Measurements from ENCODE around the gene SPTBN1. TPM values are rescaled to one million over a fixed set of nuclear protein-coding genes. Genes with fewer than 3 reads are reported as not detected.

SPTBN1 gene
- total RNA-seq = 100 to 1,000 TPM; 155 to 475 (median 267) TPM
- 10 to 100 TPM; 28.7 to 33.6 (median 29.6) TPM for polyA plus RNA-seq
- long read RNA-seq, donor 1, transcript SPTBN1-204 (4 exons, 3,332 nt) = major isoform, 5 of 5 reads
- long read RNA-seq, donor 1, partial matches to known transcripts = 0 of 5 reads
- long read RNA-seq, donor 1, other reads (novel, unspliced or antisense) = 0 of 5 reads
- long read RNA-seq, donor 2, transcript SPTBN1-204 (4 exons, 3,332 nt) = major isoform, 11 of 23 reads
- long read RNA-seq, donor 2, partial matches to known transcripts = 12 of 23 reads
- long read RNA-seq, donor 2, other reads (novel, unspliced or antisense) = 0 of 23 reads
- long read RNA-seq, donor 3, partial matches to known transcripts = 0 of 4 reads
- long read RNA-seq, donor 3, other reads (novel, unspliced or antisense) = 0 of 4 reads
- long read RNA-seq, donor 4 = 0 reads
- long read RNA-seq, donor 5, transcript SPTBN1-204 (4 exons, 3,332 nt) = major isoform, 10 of 134 reads
- long read RNA-seq, donor 5, partial matches to known transcripts = 123 of 134 reads
- long read RNA-seq, donor 5, other reads (novel, unspliced or antisense) = 0 of 134 reads
- long read RNA-seq, donor 6 = 0 reads
- long read RNA-seq, donor 7, transcript SPTBN1-204 (4 exons, 3,332 nt) = major isoform, 16 of 41 reads
- long read RNA-seq, donor 7, partial matches to known transcripts = 25 of 41 reads
- long read RNA-seq, donor 7, other reads (novel, unspliced or antisense) = 0 of 41 reads
- long read RNA-seq, donor 8, transcript SPTBN1-204 (4 exons, 3,332 nt) = major isoform, 11 of 40 reads
- long read RNA-seq, donor 8, partial matches to known transcripts = 29 of 40 reads
- long read RNA-seq, donor 8, other reads (novel, unspliced or antisense) = 0 of 40 reads
- long read RNA-seq, donor 9, transcript SPTBN1-204 (4 exons, 3,332 nt) = major isoform, 9 of 52 reads
- long read RNA-seq, donor 9, partial matches to known transcripts = 42 of 52 reads
- long read RNA-seq, donor 9, other reads (novel, unspliced or antisense) = 0 of 52 reads
- long read RNA-seq, donor 10 = 0 reads

GRCh38 chr2:54455563-54456361, at the start of gene SPTBN1:
Gene SPTBN1 (plus strand): TSS chr2:54456327. CDS start chr2:54526419, 70,092 bp downstream.
- peaks cover 0 to 28% (median 18%) of the 10 kb centered on the region in 3 donors for H3K27me3 ChIP-seq
- H3K27ac ChIP-seq = peak within 1 kb of the TSS; percentile 89 to 95 (median 94)
- peak within 1 kb of the TSS; percentile 87 to 99 (median 93) for H3K4me3 ChIP-seq
- TF ChIP-seq POLR2AphosphoS5 (IDR thresholded peaks at IDR 0.05) = peak; percentile 64 to 84 (median 76)
- TF ChIP-seq EP300 (IDR thresholded peaks at IDR 0.05) = no peak
- TF ChIP-seq CTCF (IDR thresholded peaks at IDR 0.05) = peak in 1 of 7 experiments; percentile 6
- TF ChIP-seq POLR2A (IDR thresholded peaks at IDR 0.05) = peak in 1 of 4 donors; percentile 25
- 0 to 1% (median 1%) methylated on average over 28 to 66 of the region's 67 CpGs for WGBS, 5 donors
- peak; percentile 82 to 97 for DNase-seq
- H3K9me3 ChIP-seq = no peaks in the 10 kb centered on the region
- H3K36me3 ChIP-seq = no peaks in the 10 kb centered on the region
- H3K4me1 ChIP-seq = peaks cover 0 to 51% (median 37%) of the 10 kb centered on the region in 4 donors
- intact Hi-C loops (cut with DNase I; ENCODE audit: low total_unique reads) = no loop called here

- DNase-seq = no peak
- H3K4me3 ChIP-seq = no peak overlapping the region
- no peaks in the 10 kb centered on the region for H3K4me1 ChIP-seq
- H3K27me3 ChIP-seq = no peaks in the 10 kb centered on the region
- no peaks in the 10 kb centered on the region for H3K36me3 ChIP-seq
- H3K9me3 ChIP-seq = no peaks in the 10 kb centered on the region
- 84 to 89% (median 87%) methylated on average over 3 of the region's 3 CpGs for WGBS, 5 donors
- intact Hi-C loops (cut with DNase I; ENCODE audit: low total_unique reads) = no loop called here
- TF ChIP-seq EP300 (IDR thresholded peaks at IDR 0.05) = no peak
- no peak for TF ChIP-seq POLR2A (IDR thresholded peaks at IDR 0.05)
- no peak for TF ChIP-seq POLR2AphosphoS5 (IDR thresholded peaks at IDR 0.05)
- TF ChIP-seq CTCF (IDR thresholded peaks at IDR 0.05) = no peak
- H3K27ac ChIP-seq = no peak overlapping the region
Measured at GRCh38 chr2:54407693-54408092, 48.4 kb upstream of the SPTBN1 start.

GRCh38 chr2:54408288-54408687, 47.8 kb upstream of the SPTBN1 start:
- no peak for DNase-seq
- no peak overlapping the region for H3K27ac ChIP-seq
- H3K27me3 ChIP-seq = no peaks in the 10 kb centered on the region
- no peaks in the 10 kb centered on the region for H3K9me3 ChIP-seq
- 91 to 93% (median 91%) methylated on average over 3 of the region's 3 CpGs for WGBS, 5 donors
- no peak for TF ChIP-seq EP300 (IDR thresholded peaks at IDR 0.05)
- TF ChIP-seq CTCF (IDR thresholded peaks at IDR 0.05) = no peak
- no peak for TF ChIP-seq POLR2AphosphoS5 (IDR thresholded peaks at IDR 0.05)
- TF ChIP-seq POLR2A (IDR thresholded peaks at IDR 0.05) = no peak
- no peaks in the 10 kb centered on the region for H3K4me1 ChIP-seq
- no peaks in the 10 kb centered on the region for H3K36me3 ChIP-seq
- no peak overlapping the region for H3K4me3 ChIP-seq
- intact Hi-C loops (cut with DNase I; ENCODE audit: low total_unique reads) = no loop called here

All from stomach (tissue), 19 donors.